ENCODE data around the gene ELSPBP1.

DNA sequence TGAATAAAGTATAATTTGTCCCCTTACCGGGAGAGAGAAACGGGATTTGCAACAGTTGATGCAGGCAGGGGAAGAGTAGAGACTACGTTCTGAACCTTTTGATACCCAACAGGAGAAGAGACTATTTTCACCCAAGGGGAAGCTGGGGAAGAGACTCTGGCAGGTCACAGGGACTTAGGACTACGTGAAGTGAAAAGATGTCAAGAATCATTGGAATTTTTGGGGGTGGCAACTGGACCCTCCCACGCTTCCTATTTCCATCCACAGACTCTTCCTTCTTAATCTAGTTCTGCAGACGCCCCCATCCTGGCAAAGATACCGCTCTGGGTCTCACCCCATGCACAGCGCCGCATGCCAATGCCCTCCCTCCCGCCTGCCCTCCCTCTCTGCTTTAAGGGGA is 35.6 kb downstream of the ELSPBP1 start:
- no peak for TF ChIP-seq CTCF (IDR thresholded peaks at IDR 0.05)
- TF ChIP-seq USF2 (IDR thresholded peaks at IDR 0.05; ENCODE audit: borderline replicate concordance, low read depth, low read length), result no peak
- TF ChIP-seq CHD2 (IDR thresholded peaks at IDR 0.05; ENCODE audit: low read length, partially characterized antibody), result no peak
- no peak for TF ChIP-seq MXI1 (IDR thresholded peaks at IDR 0.05; ENCODE audit: low read depth, low read length)
- TF ChIP-seq, protein P1, sequence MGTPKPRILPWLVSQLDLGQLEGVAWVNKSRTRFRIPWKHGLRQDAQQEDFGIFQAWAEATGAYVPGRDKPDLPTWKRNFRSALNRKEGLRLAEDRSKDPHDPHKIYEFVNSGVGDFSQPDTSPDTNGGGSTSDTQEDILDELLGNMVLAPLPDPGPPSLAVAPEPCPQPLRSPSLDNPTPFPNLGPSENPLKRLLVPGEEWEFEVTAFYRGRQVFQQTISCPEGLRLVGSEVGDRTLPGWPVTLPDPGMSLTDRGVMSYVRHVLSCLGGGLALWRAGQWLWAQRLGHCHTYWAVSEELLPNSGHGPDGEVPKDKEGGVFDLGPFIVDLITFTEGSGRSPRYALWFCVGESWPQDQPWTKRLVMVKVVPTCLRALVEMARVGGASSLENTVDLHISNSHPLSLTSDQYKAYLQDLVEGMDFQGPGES (IDR thresholded peaks at IDR 0.05; ENCODE audit: low read depth, low read length), result no peak
- no peak for TF ChIP-seq RAD21 (IDR thresholded peaks at IDR 0.05; ENCODE audit: low read length)
- TF ChIP-seq EP300 (IDR thresholded peaks at IDR 0.05; ENCODE audit: borderline replicate concordance in 1 of 2, low read depth in 1 of 2, low read length in 1 of 2), result no peak
- no peak for TF ChIP-seq NRF1 (IDR thresholded peaks at IDR 0.05; ENCODE audit: low read depth, low read length)
- TF ChIP-seq REST (IDR thresholded peaks at IDR 0.05; ENCODE audit: low read depth, low read length), result no peak
- no peak for TF ChIP-seq POLR2AphosphoS5 (IDR thresholded peaks at IDR 0.05; ENCODE audit: low read depth, low read length)
- no peak for TF ChIP-seq RCOR1 (IDR thresholded peaks at IDR 0.05; ENCODE audit: low read length)
- TF ChIP-seq SIN3A (IDR thresholded peaks at IDR 0.05; ENCODE audit: borderline replicate concordance, low read depth, low read length), result no peak
- TF ChIP-seq MAX (IDR thresholded peaks at IDR 0.05; ENCODE audit: low read depth), result no peak
